ENCODE results near the gene POLH. TPM values are rescaled to one million over a fixed set of nuclear protein-coding genes. Genes with fewer than 3 reads are reported as not detected.
"Not testable (repeated sequence)": the region's sequence is repeated elsewhere in the genome, so short reads cannot be mapped to it uniquely, and the experiment has no call there.

The POLH gene
- total and polyA plus RNA-seq, 9 of the 15 experiments (the other 6 are each of a cell fraction or from before 2014, with no cell fraction given) = 5.8 to 31.6 (median 20.6) TPM

GRCh38 chr6:43652822-43653221 is 76.8 kb downstream of the POLH start:
- H3K4me3 ChIP-seq; H3K36me3 ChIP-seq (ENCODE audit: control insufficient read depth, insufficient read depth, low read length); FAIRE-seq; H2AFZ ChIP-seq (ENCODE audit: low read depth, low read length); DNase-seq (ENCODE audit: extremely low read depth in 1 of 4, low spot score in 3 of 4); H3K4me2 ChIP-seq (ENCODE audit: insufficient read depth, low read length); ATAC-seq; BruUV-seq (replicated peaks); H3K27me3 ChIP-seq (ENCODE audit: control insufficient read depth in 2 of 2, insufficient read depth in 2 of 2, low read length in 2 of 2); in situ Hi-C loops (cut with MboI); H4K20me1 ChIP-seq (replicated peaks; ENCODE audit: control insufficient read depth, insufficient read depth, low read length); H3K27ac ChIP-seq (ENCODE audit: extremely low read depth, low read depth, low read length); H3K9ac ChIP-seq (ENCODE audit: insufficient read depth in 1 of 2, low read depth in 2 of 2, low read length in 2 of 2); H3K9me3 ChIP-seq (replicated peaks; ENCODE audit: control insufficient read depth, insufficient read depth, low read depth, low read length); CTCF ChIA-PET (ENCODE audit: low intra/inter-chr PET ratio); intact Hi-C loops (cut with micrococcal nuclease); H3K9me1 ChIP-seq (ENCODE audit: control insufficient read depth, insufficient read depth, low read length); H3K79me2 ChIP-seq (ENCODE audit: control insufficient read depth, insufficient read depth, low read length); H3K4me1 ChIP-seq (replicated peaks in 1 of 2; ENCODE audit: control insufficient read depth in 2 of 2, insufficient read depth in 2 of 2, low read length in 2 of 2): not testable (repeated sequence)
- 60% methylated on average over 2 of the region's 2 CpGs for WGBS (ENCODE audit: insufficient coverage, low coverage, missing lambda C conversion rate)
- TF ChIP-seq ZNF121 (CRISPR knock-in tag; conservative IDR thresholded peaks at IDR 0.05) (peak; percentile 93), BCOR (IDR thresholded peaks at IDR 0.05) (peak; percentile 47; the same call in 1 of the 2 replicates)
- POLR2A ChIA-PET = interaction anchor here (0.7 to 1.6 kb wide), 4 partner anchors 13 to 39 kb away, joined by 3 to 9 read pairs (median 4); partner anchors contain the start of gene GTPBP2

GRCh38 chr6:43657221-43657802 is 81.3 kb downstream of the POLH start:
- Histone ChIP-seq H3K27ac (ENCODE audit: extremely low read depth, low read depth, low read length) (no peak overlapping the region), H4K20me1 (replicated peaks; ENCODE audit: control insufficient read depth, insufficient read depth, low read length) (no peaks in the 10 kb centered on the region), H3K9me3 (replicated peaks; ENCODE audit: control insufficient read depth, insufficient read depth, low read depth, low read length) (0 out of 2 replicates have a peak, but pooled peaks cover 3% of the 10 kb centered on the region), H3K79me2 (ENCODE audit: control insufficient read depth, insufficient read depth, low read length) (no peaks in the 10 kb centered on the region), H3K36me3 (ENCODE audit: control insufficient read depth, insufficient read depth, low read length) (no peaks in the 10 kb centered on the region), H3K9me1 (ENCODE audit: control insufficient read depth, insufficient read depth, low read length) (no peaks in the 10 kb centered on the region), H3K4me1 (replicated peaks in 1 of 2; ENCODE audit: control insufficient read depth in 2 of 2, insufficient read depth in 2 of 2, low read length in 2 of 2) (peaks cover 3 to 10% of the 10 kb centered on the region in 2 experiments; a peak in 3 of 5 replicates), H3K9ac (ENCODE audit: insufficient read depth in 1 of 2, low read depth in 2 of 2, low read length in 2 of 2) (no peak overlapping the region), H3K27me3 (ENCODE audit: control insufficient read depth in 2 of 2, insufficient read depth in 2 of 2, low read length in 2 of 2) (no peaks in the 10 kb centered on the region), H3K4me3 (no peak overlapping the region), H2AFZ (ENCODE audit: low read depth, low read length) (no peak overlapping the region), H3K4me2 (ENCODE audit: insufficient read depth, low read length) (no peak overlapping the region)
- DNase-seq (ENCODE audit: extremely low read depth in 1 of 4, low spot score in 3 of 4) (peak in 1 of 4 experiments; percentile 51), ATAC-seq (peak; percentile 43; the same call in 1 of the 3 replicates), FAIRE-seq (no peak)
- WGBS (ENCODE audit: insufficient coverage, low coverage, missing lambda C conversion rate) = 43% methylated on average over 3 of the region's 3 CpGs
- CTCF ChIA-PET (ENCODE audit: low intra/inter-chr PET ratio) = no interaction called here
- intact Hi-C loops (cut with micrococcal nuclease) = no loop called here
- POLR2A ChIA-PET = interaction anchor here (0.9 to 3.1 kb wide), 7 partner anchors 9 to 105 kb away, joined by 3 to 15 read pairs (median 3); partner anchors contain the start of gene GTPBP2
- in situ Hi-C loops (cut with MboI) = no loop called here
- BruUV-seq (replicated peaks) = no TSS peak
- TF ChIP-seq FOXJ3 (CRISPR knock-in tag; IDR thresholded peaks at IDR 0.05) (no peak), RREB1 (CRISPR knock-in tag; IDR thresholded peaks at IDR 0.05) (no peak), SMARCA5 (IDR thresholded peaks at IDR 0.05) (peak; percentile 59; the same call in 1 of the 2 replicates), ZNF224 (CRISPR knock-in tag; IDR thresholded peaks at IDR 0.05) (no peak), RCOR1 (IDR thresholded peaks at IDR 0.05; ENCODE audit: borderline replicate concordance in 1 of 2, low read depth in 2 of 2, low read length in 2 of 2) (peak in 1 of 2 experiments; percentile 32; a peak in 1 of 4 replicates), ESRRA (IDR thresholded peaks at IDR 0.05; ENCODE audit: borderline replicate concordance, low read depth) (peak; percentile 60; the same call in 1 of the 2 replicates)
